OCI-LY7 (cell line): ENCODE measurements around the gene KRT9. TPM values are rescaled to one million over a fixed set of nuclear protein-coding genes. Genes with fewer than 3 reads are reported as not detected.

Experiments used
- BruUV-seq: library from RNA; stranded (reverse); fragments of 400-500 nt; replicated peaks from 2 replicates; lab custom pipeline; 2021; lab: Mats Ljungman, UMichigan
- CTCF ChIA-PET: fragments of 300-600 bp; sonication (Branson Sonifier 250); formaldehyde crosslinking; loops from one replicate; lab custom pipeline; 2022; ENCODE audit warnings: antibody characterized with exemption; ENCODE audit not compliant: unreplicated experiment; lab: Charles Lee
- POLR2A ChIA-PET: fragments of 300-600 bp; sonication (Branson Sonifier 250); formaldehyde crosslinking; loops from one replicate; lab custom pipeline; 2022; ENCODE audit warnings: antibody characterized with exemption; lab: Charles Lee
- DNase-seq: peaks from one replicate; pipeline ENCODE4 v3.0.0-alpha.2; 2015; ENCODE audit warnings: low spot score
- H2AFZ ChIP-seq: fragments of 200-600 bp; sonication (generic), shearing (Covaris generic); 2 replicates; pipeline ENCODE4 v1.6.1; 2014; ENCODE audit warnings: mild to moderate bottlenecking, antibody characterized with exemption, low read length, moderate library complexity
- H3K27ac ChIP-seq: fragments of 200-600 bp; sonication (generic); 2 replicates; pipeline ENCODE4 v1.5.1; 2014; ENCODE audit warnings: mixed run types, low read depth, mild to moderate bottlenecking, moderate library complexity, low read length, inconsistent platforms; ENCODE audit not compliant: poor library complexity, severe bottlenecking
- H3K36me3 ChIP-seq: fragments of 200-600 bp; sonication (generic); 2 replicates; pipeline ENCODE4 v1.6.1; 2014; ENCODE audit warnings: mild to moderate bottlenecking, antibody characterized with exemption, low read length, moderate library complexity, mixed read lengths; ENCODE audit not compliant: insufficient read depth
- H3K4me1 ChIP-seq: fragments of 200-600 bp; sonication (generic); 2 replicates; pipeline ENCODE4 v1.5.1; 2014; ENCODE audit warnings: mild to moderate bottlenecking, low read length; ENCODE audit not compliant: insufficient read depth, poor library complexity, severe bottlenecking
- H3K4me2 ChIP-seq: fragments of 200-600 bp; sonication (generic); 2 replicates; pipeline ENCODE4 v1.6.1; 2014; ENCODE audit warnings: mild to moderate bottlenecking, low read length
- H3K4me3 ChIP-seq: fragments of 200-600 bp; sonication (generic); 2 replicates; pipeline ENCODE4 v1.5.1; 2014; ENCODE audit warnings: mild to moderate bottlenecking, low read depth, low read length; ENCODE audit not compliant: poor library complexity, severe bottlenecking
- H3K79me2 ChIP-seq: fragments of 200-600 bp; sonication (generic); 2 replicates; pipeline ENCODE4 v1.6.1; 2016; ENCODE audit warnings: low read depth, mild to moderate bottlenecking, low read length, moderate library complexity, mixed read lengths; ENCODE audit not compliant: insufficient read depth
- H3K9me2 ChIP-seq: fragments of 200-600 bp; sonication (generic); 2 replicates; pipeline ENCODE4 v1.6.1; 2016; ENCODE audit warnings: mild to moderate bottlenecking, low read length, mixed read lengths; ENCODE audit not compliant: insufficient read depth
- H3K9me3 ChIP-seq: fragments of 200-600 bp; sonication (generic); 2 replicates; pipeline ENCODE4 v1.6.1; 2014; ENCODE audit warnings: mild to moderate bottlenecking, mixed run types, low read length, mixed read lengths
- H4K20me1 ChIP-seq: fragments of 200-600 bp; sonication (generic); 2 replicates; pipeline ENCODE4 v1.6.1; 2014; ENCODE audit warnings: mild to moderate bottlenecking, antibody characterized with exemption, low read length, moderate library complexity, mixed read lengths; ENCODE audit not compliant: insufficient read depth
- CTCF ChIP-seq: fragments of 200-600 bp; sonication (generic); conservative IDR thresholded peaks from 2 replicates; pipeline ENCODE4 v1.5.1; 2014; ENCODE audit warnings: mild to moderate bottlenecking, antibody characterized with exemption, low read length, moderate library complexity, mixed read lengths
- EZH2phosphoT487 ChIP-seq: fragments of 200-600 bp; sonication (generic); IDR thresholded peaks from 2 replicates; pipeline ENCODE4 v1.6.1; 2018; ENCODE audit warnings: low read depth, borderline replicate concordance, mild to moderate bottlenecking, mixed run types, antibody characterized with exemption, low read length, moderate library complexity, mixed read lengths
- intact Hi-C: fragments of 100-400 bp; cut with micrococcal nuclease; formaldehyde crosslinking; loops from one replicate; pipeline ENCODE4 v1.10.0; 2022; ENCODE audit not compliant: unreplicated experiment
- total RNA-seq, 2 experiments: library from RNA; depleted of rRNA in 1 of 2; stranded (reverse); fragments of >200 nt in 1 of 2; shearing (Covaris generic) in 1 of 2; gene quantifications; 2 replicates each; pipeline ENCODE4 v1.2.3, GENCODE V29; 2014 to 2022

The KRT9 gene
- total RNA-seq, 2 experiments from 2014 or later: not detected

- CTCF ChIA-PET: interaction anchor here (2.4 kb wide), 1 partner anchor 101 kb away, joined by 9 read pairs; no protein-coding TSS in a partner anchor
- Histone ChIP-seq H4K20me1 (no peaks in the 10 kb centered on the region), H3K4me3 (no peak overlapping the region), H3K9me3 (no peaks in the 10 kb centered on the region), H3K27ac (no peak overlapping the region), H3K79me2 (no peaks in the 10 kb centered on the region), H3K36me3 (no peaks in the 10 kb centered on the region), H2AFZ (no peak overlapping the region), H3K4me2 (no peak overlapping the region), H3K4me1 (no peaks in the 10 kb centered on the region), H3K9me2 (no peaks in the 10 kb centered on the region)
- POLR2A ChIA-PET: no interaction called here
- intact Hi-C loops: no loop called here
- DNase-seq: no peak
- BruUV-seq: no TSS peak
- no peak for TF ChIP-seq EZH2phosphoT487
- TF ChIP-seq CTCF: no peak
These were observed 24.4 kb downstream of the KRT9 start for GRCh38 chr17:41547378-41547841.

DNA sequence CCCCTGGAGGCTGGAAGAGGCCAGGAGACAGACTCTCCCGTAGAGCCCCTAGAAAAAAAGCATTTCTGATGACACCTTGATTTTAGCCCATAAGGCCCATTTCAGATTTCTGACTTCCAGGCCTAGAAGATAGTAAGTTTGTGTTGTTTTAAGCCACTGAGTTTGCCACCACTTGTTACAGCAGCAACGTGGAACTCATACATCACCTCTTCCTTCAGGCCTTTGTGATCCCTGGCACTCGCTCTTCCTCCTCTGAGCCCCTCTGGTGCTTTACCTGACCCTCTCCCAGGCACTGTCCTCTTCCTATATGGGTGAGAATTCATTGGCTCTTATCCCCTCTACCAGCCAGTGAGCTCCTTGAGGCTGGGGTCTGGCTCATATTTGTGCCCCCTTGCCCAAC is 25.0 kb downstream of the KRT9 start:
- CTCF ChIA-PET: no interaction called here
- Histone ChIP-seq H3K27ac (no peak overlapping the region), H3K9me3 (no peaks in the 10 kb centered on the region), H3K4me2 (no peak overlapping the region), H3K9me2 (no peaks in the 10 kb centered on the region), H3K79me2 (no peaks in the 10 kb centered on the region), H3K4me3 (no peak overlapping the region), H2AFZ (no peak overlapping the region), H3K36me3 (no peaks in the 10 kb centered on the region), H4K20me1 (no peaks in the 10 kb centered on the region), H3K4me1 (no peaks in the 10 kb centered on the region)
- no TSS peak for BruUV-seq
- POLR2A ChIA-PET: interaction anchor here (0.6 kb wide), 1 partner anchor 479 kb away, joined by 3 read pairs; no protein-coding TSS in a partner anchor
- intact Hi-C loops: no loop called here
- no peak for TF ChIP-seq CTCF
- no peak for DNase-seq

DNA sequence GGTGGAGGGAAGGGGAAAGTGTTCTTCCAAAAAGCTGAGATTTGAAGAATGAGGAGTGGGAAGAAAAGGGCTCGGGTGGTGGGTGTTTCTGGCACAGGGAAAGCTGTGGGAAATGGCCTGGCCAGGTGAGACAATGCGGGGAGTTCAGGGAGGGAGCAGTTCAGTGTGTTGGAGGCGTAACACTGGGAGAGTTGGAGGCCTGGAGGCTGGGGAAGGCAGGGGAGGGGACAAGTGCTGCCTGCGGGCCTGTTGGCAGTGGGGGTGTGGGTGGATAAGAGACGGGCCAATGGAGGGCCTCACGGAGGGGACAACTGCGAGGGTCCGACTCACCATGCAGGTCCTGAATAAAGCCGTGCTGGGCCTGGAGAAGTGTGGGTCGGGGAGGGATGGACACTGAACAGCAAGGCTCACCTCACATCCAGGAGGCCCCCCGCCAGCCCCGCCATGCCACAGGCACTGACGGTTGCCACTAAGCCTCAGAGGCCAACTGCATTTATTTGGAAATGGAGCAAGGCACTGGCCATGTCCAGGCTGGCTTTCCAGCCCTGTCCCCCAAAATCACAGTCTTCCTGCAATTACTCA is 25.9 kb downstream of the KRT9 start:
- Histone ChIP-seq H3K36me3 (no peaks in the 10 kb centered on the region), H3K9me2 (no peaks in the 10 kb centered on the region), H3K4me1 (no peaks in the 10 kb centered on the region), H4K20me1 (no peaks in the 10 kb centered on the region), H2AFZ (no peak overlapping the region), H3K4me2 (no peak overlapping the region), H3K27ac (no peak overlapping the region), H3K79me2 (no peaks in the 10 kb centered on the region), H3K4me3 (no peak overlapping the region), H3K9me3 (no peaks in the 10 kb centered on the region)
- ChIA-PET CTCF (no interaction called here), POLR2A (no interaction called here)
- BruUV-seq: no TSS peak
- DNase-seq: no peak
- TF ChIP-seq EZH2phosphoT487: no peak
- TF ChIP-seq CTCF: no peak
- intact Hi-C loops: no loop called here
